ENCODE measurements around the gene ACOXL. TPM values are rescaled to one million over a fixed set of nuclear protein-coding genes. Genes with fewer than 3 reads are reported as not detected.

Gene ACOXL
- total and polyA plus RNA-seq, 10 of the 15 experiments (the other 5 are each of a cell fraction or from before 2014, with no cell fraction given): 0.05 to 1.3 (median 0.71) TPM

DNA sequence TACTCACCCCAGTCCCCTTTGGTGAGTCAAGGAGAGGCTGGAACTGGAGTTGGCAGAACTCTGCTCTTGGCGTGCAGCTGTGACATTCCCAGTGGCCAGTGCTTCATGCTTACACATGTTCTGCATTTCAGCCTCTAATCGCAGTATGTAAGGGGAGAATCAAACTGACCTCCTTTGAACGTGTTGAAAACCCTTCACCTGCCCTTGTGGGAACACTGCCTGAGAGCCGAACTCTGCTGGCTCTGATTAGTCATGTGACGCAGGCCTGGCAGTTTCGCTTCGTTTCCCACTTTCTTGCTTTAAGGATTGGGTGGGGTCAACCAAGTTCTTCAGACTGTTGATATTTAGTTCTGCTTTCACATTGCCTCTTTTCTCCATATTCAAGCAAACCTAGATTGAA is 214.5 kb downstream of the ACOXL start:
- 51% methylated on average over 7 of the region's 7 CpGs for whole genome bisulfite sequencing (ENCODE audit: insufficient coverage, insufficient replicate concordance, low lambda C conversion rate, missing lambda C conversion rate)
- FAIRE-seq: no peak
- TF ChIP-seq, protein P1, sequence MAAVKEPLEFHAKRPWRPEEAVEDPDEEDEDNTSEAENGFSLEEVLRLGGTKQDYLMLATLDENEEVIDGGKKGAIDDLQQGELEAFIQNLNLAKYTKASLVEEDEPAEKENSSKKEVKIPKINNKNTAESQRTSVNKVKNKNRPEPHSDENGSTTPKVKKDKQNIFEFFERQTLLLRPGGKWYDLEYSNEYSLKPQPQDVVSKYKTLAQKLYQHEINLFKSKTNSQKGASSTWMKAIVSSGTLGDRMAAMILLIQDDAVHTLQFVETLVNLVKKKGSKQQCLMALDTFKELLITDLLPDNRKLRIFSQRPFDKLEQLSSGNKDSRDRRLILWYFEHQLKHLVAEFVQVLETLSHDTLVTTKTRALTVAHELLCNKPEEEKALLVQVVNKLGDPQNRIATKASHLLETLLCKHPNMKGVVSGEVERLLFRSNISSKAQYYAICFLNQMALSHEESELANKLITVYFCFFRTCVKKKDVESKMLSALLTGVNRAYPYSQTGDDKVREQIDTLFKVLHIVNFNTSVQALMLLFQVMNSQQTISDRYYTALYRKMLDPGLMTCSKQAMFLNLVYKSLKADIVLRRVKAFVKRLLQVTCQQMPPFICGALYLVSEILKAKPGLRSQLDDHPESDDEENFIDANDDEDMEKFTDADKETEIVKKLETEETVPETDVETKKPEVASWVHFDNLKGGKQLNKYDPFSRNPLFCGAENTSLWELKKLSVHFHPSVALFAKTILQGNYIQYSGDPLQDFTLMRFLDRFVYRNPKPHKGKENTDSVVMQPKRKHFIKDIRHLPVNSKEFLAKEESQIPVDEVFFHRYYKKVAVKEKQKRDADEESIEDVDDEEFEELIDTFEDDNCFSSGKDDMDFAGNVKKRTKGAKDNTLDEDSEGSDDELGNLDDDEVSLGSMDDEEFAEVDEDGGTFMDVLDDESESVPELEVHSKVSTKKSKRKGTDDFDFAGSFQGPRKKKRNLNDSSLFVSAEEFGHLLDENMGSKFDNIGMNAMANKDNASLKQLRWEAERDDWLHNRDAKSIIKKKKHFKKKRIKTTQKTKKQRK (IDR thresholded peaks at IDR 0.05; ENCODE audit: low read depth, low read length): no peak
- no peak for TF ChIP-seq SMAD1 (IDR thresholded peaks at IDR 0.05; ENCODE audit: low read depth, partially characterized antibody)
- no peak for TF ChIP-seq MTA2 (IDR thresholded peaks at IDR 0.05; ENCODE audit: low read depth)
- TF ChIP-seq CREB1 (IDR thresholded peaks at IDR 0.05; ENCODE audit: low read depth): no peak
- TF ChIP-seq CBX3 (IDR thresholded peaks at IDR 0.05; ENCODE audit: borderline replicate concordance, low read depth): no peak
- TF ChIP-seq, protein P2, sequence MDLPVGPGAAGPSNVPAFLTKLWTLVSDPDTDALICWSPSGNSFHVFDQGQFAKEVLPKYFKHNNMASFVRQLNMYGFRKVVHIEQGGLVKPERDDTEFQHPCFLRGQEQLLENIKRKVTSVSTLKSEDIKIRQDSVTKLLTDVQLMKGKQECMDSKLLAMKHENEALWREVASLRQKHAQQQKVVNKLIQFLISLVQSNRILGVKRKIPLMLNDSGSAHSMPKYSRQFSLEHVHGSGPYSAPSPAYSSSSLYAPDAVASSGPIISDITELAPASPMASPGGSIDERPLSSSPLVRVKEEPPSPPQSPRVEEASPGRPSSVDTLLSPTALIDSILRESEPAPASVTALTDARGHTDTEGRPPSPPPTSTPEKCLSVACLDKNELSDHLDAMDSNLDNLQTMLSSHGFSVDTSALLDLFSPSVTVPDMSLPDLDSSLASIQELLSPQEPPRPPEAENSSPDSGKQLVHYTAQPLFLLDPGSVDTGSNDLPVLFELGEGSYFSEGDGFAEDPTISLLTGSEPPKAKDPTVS (IDR thresholded peaks at IDR 0.05; ENCODE audit: low read depth, low read length): no peak
- TF ChIP-seq, protein P3, sequence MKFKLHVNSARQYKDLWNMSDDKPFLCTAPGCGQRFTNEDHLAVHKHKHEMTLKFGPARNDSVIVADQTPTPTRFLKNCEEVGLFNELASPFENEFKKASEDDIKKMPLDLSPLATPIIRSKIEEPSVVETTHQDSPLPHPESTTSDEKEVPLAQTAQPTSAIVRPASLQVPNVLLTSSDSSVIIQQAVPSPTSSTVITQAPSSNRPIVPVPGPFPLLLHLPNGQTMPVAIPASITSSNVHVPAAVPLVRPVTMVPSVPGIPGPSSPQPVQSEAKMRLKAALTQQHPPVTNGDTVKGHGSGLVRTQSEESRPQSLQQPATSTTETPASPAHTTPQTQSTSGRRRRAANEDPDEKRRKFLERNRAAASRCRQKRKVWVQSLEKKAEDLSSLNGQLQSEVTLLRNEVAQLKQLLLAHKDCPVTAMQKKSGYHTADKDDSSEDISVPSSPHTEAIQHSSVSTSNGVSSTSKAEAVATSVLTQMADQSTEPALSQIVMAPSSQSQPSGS (IDR thresholded peaks at IDR 0.05; ENCODE audit: low read length): no peak
- TF ChIP-seq, protein P4, sequence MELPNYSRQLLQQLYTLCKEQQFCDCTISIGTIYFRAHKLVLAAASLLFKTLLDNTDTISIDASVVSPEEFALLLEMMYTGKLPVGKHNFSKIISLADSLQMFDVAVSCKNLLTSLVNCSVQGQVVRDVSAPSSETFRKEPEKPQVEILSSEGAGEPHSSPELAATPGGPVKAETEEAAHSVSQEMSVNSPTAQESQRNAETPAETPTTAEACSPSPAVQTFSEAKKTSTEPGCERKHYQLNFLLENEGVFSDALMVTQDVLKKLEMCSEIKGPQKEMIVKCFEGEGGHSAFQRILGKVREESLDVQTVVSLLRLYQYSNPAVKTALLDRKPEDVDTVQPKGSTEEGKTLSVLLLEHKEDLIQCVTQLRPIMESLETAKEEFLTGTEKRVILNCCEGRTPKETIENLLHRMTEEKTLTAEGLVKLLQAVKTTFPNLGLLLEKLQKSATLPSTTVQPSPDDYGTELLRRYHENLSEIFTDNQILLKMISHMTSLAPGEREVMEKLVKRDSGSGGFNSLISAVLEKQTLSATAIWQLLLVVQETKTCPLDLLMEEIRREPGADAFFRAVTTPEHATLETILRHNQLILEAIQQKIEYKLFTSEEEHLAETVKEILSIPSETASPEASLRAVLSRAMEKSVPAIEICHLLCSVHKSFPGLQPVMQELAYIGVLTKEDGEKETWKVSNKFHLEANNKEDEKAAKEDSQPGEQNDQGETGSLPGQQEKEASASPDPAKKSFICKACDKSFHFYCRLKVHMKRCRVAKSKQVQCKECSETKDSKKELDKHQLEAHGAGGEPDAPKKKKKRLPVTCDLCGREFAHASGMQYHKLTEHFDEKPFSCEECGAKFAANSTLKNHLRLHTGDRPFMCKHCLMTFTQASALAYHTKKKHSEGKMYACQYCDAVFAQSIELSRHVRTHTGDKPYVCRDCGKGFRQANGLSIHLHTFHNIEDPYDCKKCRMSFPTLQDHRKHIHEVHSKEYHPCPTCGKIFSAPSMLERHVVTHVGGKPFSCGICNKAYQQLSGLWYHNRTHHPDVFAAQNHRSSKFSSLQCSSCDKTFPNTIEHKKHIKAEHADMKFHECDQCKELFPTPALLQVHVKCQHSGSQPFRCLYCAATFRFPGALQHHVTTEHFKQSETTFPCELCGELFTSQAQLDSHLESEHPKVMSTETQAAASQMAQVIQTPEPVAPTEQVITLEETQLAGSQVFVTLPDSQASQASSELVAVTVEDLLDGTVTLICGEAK (IDR thresholded peaks at IDR 0.05; ENCODE audit: borderline replicate concordance): no peak
- no peak for TF ChIP-seq SREBF1 (IDR thresholded peaks at IDR 0.05; ENCODE audit: low read length)
- TF ChIP-seq, protein P5, sequence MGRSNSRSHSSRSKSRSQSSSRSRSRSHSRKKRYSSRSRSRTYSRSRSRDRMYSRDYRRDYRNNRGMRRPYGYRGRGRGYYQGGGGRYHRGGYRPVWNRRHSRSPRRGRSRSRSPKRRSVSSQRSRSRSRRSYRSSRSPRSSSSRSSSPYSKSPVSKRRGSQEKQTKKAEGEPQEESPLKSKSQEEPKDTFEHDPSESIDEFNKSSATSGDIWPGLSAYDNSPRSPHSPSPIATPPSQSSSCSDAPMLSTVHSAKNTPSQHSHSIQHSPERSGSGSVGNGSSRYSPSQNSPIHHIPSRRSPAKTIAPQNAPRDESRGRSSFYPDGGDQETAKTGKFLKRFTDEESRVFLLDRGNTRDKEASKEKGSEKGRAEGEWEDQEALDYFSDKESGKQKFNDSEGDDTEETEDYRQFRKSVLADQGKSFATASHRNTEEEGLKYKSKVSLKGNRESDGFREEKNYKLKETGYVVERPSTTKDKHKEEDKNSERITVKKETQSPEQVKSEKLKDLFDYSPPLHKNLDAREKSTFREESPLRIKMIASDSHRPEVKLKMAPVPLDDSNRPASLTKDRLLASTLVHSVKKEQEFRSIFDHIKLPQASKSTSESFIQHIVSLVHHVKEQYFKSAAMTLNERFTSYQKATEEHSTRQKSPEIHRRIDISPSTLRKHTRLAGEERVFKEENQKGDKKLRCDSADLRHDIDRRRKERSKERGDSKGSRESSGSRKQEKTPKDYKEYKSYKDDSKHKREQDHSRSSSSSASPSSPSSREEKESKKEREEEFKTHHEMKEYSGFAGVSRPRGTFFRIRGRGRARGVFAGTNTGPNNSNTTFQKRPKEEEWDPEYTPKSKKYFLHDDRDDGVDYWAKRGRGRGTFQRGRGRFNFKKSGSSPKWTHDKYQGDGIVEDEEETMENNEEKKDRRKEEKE (IDR thresholded peaks at IDR 0.05): no peak
- TF ChIP-seq BMI1 (IDR thresholded peaks at IDR 0.05; ENCODE audit: borderline replicate concordance): no peak

More for the DNA sequence above, 214.5 kb downstream of the ACOXL start:
- SMC1A ChIA-PET (ENCODE audit: uncharacterized antibody, unreplicated experiment): no interaction called here
- Histone ChIP-seq H3K9ac (ENCODE audit: control insufficient read depth, insufficient read depth, low read length) (no peak overlapping the region), H3K4me1 (ENCODE audit: control insufficient read depth, insufficient read depth, low read length) (no peaks in the 10 kb centered on the region), H3K27ac (ENCODE audit: control insufficient read depth, insufficient read depth) (no peak overlapping the region), H3K4me2 (ENCODE audit: control insufficient read depth, insufficient read depth) (no peak overlapping the region), H3K36me3 (ENCODE audit: control insufficient read depth in 2 of 2, insufficient read depth in 2 of 2, low read length in 1 of 2) (no peaks in the 10 kb centered on the region), H3K4me3 (no peak overlapping the region), H3K27me3 (replicated peaks in 1 of 2; ENCODE audit: control insufficient read depth in 2 of 2, insufficient read depth in 2 of 2, low read length in 1 of 2) (no peaks in the 10 kb centered on the region; a peak in 1 of 4 replicates), H2AFZ (ENCODE audit: control insufficient read depth, low read depth, low read length) (no peak overlapping the region), H3K9me3 (replicated peaks; ENCODE audit: control insufficient read depth, insufficient read depth, low read length) (no peaks in the 10 kb centered on the region; the same call in 2 of the 3 replicates), H4K20me1 (ENCODE audit: control insufficient read depth, insufficient read depth) (no peaks in the 10 kb centered on the region), H3K79me2 (ENCODE audit: control insufficient read depth, insufficient read depth, low read length) (no peaks in the 10 kb centered on the region)
- CTCF ChIA-PET: no interaction called here
- ATAC-seq: no peak
- BruUV-seq (replicated peaks): no TSS peak
- intact Hi-C loops (cut with micrococcal nuclease; ENCODE audit: unreplicated experiment) (no loop called here), in situ Hi-C loops (cut with MboI) (no loop called here)
- no peak for DNase-seq (ENCODE audit: low read depth, low spot score)
- RAD21 ChIA-PET (ENCODE audit: unreplicated experiment): no interaction called here
- POLR2A ChIA-PET: no interaction called here

Data from GM12878 (cell line).